Hepatocyte (in vitro differentiated cells): ENCODE measurements around the gene KRT78.

Experiments used
- CTCF ChIP-seq: fragments of 200-600 bp; sonication (generic); IDR thresholded peaks from 2 replicates; pipeline ENCODE4 v1.5.1; 2016; ENCODE audit warnings: antibody characterized with exemption, mild to moderate bottlenecking; ENCODE audit not compliant: poor library complexity
- EZH2 ChIP-seq: fragments of 200-600 bp; sonication (generic); IDR thresholded peaks from 2 replicates; pipeline ENCODE4 v1.6.1; 2016; ENCODE audit warnings: antibody characterized with exemption, mild to moderate bottlenecking, borderline replicate concordance
- EZH2phosphoT487 ChIP-seq: fragments of 200-600 bp; sonication (generic); IDR thresholded peaks from one replicate; pipeline ENCODE4 v1.6.1; 2018; ENCODE audit warnings: antibody characterized with exemption, mild to moderate bottlenecking, low read depth, moderate library complexity; ENCODE audit not compliant: unreplicated experiment, severe bottlenecking

- TF ChIP-seq CTCF (no peak), EZH2 (no peak), EZH2phosphoT487 (no peak)
Observed at GRCh38 chr12:52890417-52890816, 41.6 kb upstream of the KRT78 start.
